HL-60 (cell line): ENCODE measurements around the gene PIGZ.

Experiments used
- DNase-seq, 2 experiments: peaks; one replicate each; pipeline ENCODE4 v3.0.0-alpha.2; 2010 to 2020; ENCODE audit warnings: low read depth in 1 of 2, low spot score in 1 of 2
- H3K27ac ChIP-seq: fragments of 250-450 bp; sonication (Bioruptor Pico); replicated peaks from 2 replicates; pipeline ENCODE4 v1.5.1; 2020; ENCODE audit warnings: mild to moderate bottlenecking, moderate library complexity
- H3K27me3 ChIP-seq: fragments of 250-450 bp; sonication (Bioruptor Pico); 2 replicates; pipeline ENCODE4 v1.5.1; 2021; ENCODE audit warnings: mild to moderate bottlenecking, moderate library complexity; ENCODE audit not compliant: insufficient read depth, poor library complexity, severe bottlenecking
- H3K4me3 ChIP-seq: replicated peaks from 2 replicates; pipeline ENCODE4 v1.5.1; 2011; ENCODE audit warnings: mild to moderate bottlenecking, control low read depth, low read length; ENCODE audit not compliant: insufficient read depth
- CTCF ChIP-seq: IDR thresholded peaks from one replicate; pipeline ENCODE4 v1.5.1; 2011; ENCODE audit warnings: low read length, control low read depth, inconsistent platforms; ENCODE audit not compliant: insufficient read depth
- GABPA ChIP-seq: IDR thresholded peaks from 2 replicates; pipeline ENCODE4 v1.6.1; 2012; ENCODE audit warnings: low read depth
- POLR2AphosphoS5 ChIP-seq: IDR thresholded peaks from 2 replicates; pipeline ENCODE4 v1.6.1; 2012; ENCODE audit warnings: low read depth
- SPI1 ChIP-seq: IDR thresholded peaks from 2 replicates; pipeline ENCODE4 v1.6.1; 2012; ENCODE audit warnings: low read depth, mild to moderate bottlenecking, borderline replicate concordance
- TF ChIP-seq, protein P1 (sequence below): IDR thresholded peaks from 2 replicates; pipeline ENCODE4 v1.6.1; 2012; ENCODE audit warnings: low read depth; ENCODE audit not compliant: insufficient replicate concordance

PIGZ gene

GRCh38 chr3:197011780-197012539 lies 43.3 kb upstream of the PIGZ start:
- DNase-seq, result no peak
- H3K27me3 ChIP-seq, result no peaks in the 10 kb centered on the region
- no peak for TF ChIP-seq SPI1
- no peak for TF ChIP-seq POLR2AphosphoS5
- no peak for TF ChIP-seq GABPA
- no peak for TF ChIP-seq CTCF
- TF ChIP-seq, protein P1, sequence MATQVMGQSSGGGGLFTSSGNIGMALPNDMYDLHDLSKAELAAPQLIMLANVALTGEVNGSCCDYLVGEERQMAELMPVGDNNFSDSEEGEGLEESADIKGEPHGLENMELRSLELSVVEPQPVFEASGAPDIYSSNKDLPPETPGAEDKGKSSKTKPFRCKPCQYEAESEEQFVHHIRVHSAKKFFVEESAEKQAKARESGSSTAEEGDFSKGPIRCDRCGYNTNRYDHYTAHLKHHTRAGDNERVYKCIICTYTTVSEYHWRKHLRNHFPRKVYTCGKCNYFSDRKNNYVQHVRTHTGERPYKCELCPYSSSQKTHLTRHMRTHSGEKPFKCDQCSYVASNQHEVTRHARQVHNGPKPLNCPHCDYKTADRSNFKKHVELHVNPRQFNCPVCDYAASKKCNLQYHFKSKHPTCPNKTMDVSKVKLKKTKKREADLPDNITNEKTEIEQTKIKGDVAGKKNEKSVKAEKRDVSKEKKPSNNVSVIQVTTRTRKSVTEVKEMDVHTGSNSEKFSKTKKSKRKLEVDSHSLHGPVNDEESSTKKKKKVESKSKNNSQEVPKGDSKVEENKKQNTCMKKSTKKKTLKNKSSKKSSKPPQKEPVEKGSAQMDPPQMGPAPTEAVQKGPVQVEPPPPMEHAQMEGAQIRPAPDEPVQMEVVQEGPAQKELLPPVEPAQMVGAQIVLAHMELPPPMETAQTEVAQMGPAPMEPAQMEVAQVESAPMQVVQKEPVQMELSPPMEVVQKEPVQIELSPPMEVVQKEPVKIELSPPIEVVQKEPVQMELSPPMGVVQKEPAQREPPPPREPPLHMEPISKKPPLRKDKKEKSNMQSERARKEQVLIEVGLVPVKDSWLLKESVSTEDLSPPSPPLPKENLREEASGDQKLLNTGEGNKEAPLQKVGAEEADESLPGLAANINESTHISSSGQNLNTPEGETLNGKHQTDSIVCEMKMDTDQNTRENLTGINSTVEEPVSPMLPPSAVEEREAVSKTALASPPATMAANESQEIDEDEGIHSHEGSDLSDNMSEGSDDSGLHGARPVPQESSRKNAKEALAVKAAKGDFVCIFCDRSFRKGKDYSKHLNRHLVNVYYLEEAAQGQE, result no peak
- H3K4me3 ChIP-seq, result no peak overlapping the region
- H3K27ac ChIP-seq, result no peak overlapping the region

- Histone ChIP-seq H3K27ac (no peak overlapping the region), H3K4me3 (no peak overlapping the region), H3K27me3 (no peaks in the 10 kb centered on the region)
- no peak for TF ChIP-seq SPI1
- no peak for TF ChIP-seq GABPA
- no peak for TF ChIP-seq CTCF
- DNase-seq, result no peak
Measured at GRCh38 chr3:197010556-197011351, 42.1 kb upstream of the PIGZ start.

GRCh38 chr3:197009532-197010019 lies 40.9 kb upstream of the PIGZ start:
- Histone ChIP-seq H3K27me3 (no peaks in the 10 kb centered on the region), H3K27ac (no peak overlapping the region), H3K4me3 (no peak overlapping the region)
- DNase-seq, result no peak
- TF ChIP-seq SPI1, result no peak
- TF ChIP-seq, protein P1, result no peak
- no peak for TF ChIP-seq GABPA
- TF ChIP-seq CTCF, result no peak
- TF ChIP-seq POLR2AphosphoS5, result no peak
